Mesendoderm (in vitro differentiated cells): ENCODE results near the gene SPTLC3.

ENCODE experiments used
- DNase-seq: peaks from one replicate; pipeline ENCODE4 v3.0.0; 2013
- H2AK5ac ChIP-seq: 2 replicates; pipeline ENCODE4 v1.6.1; 2013; ENCODE audit warnings: low read length, inconsistent platforms
- H2BK120ac ChIP-seq: 2 replicates; pipeline ENCODE4 v1.6.1; 2013; ENCODE audit warnings: low read depth, mild to moderate bottlenecking, low read length, moderate library complexity, mixed read lengths
- H2BK15ac ChIP-seq: replicated peaks from 2 replicates; pipeline ENCODE4 v1.6.1; 2013; ENCODE audit warnings: low read depth, mild to moderate bottlenecking, moderate library complexity
- H2BK5ac ChIP-seq: 2 replicates; pipeline ENCODE4 v1.6.1; 2013; ENCODE audit warnings: low read length, inconsistent platforms
- H3K18ac ChIP-seq: 2 replicates; pipeline ENCODE4 v1.6.1; 2013; ENCODE audit warnings: mild to moderate bottlenecking, low read length, mixed read lengths
- H3K23ac ChIP-seq: one replicate; pipeline ENCODE4 v1.6.1; 2013; ENCODE audit warnings: low read length
- H3K27ac ChIP-seq: 2 replicates; pipeline ENCODE4 v1.5.1; 2013; ENCODE audit warnings: low read depth, mild to moderate bottlenecking, inconsistent platforms, low read length, moderate library complexity
- H3K27me3 ChIP-seq: 2 replicates; pipeline ENCODE4 v1.6.1; 2013; ENCODE audit warnings: low read length, control low read depth, mild to moderate bottlenecking, inconsistent platforms; ENCODE audit not compliant: insufficient read depth, poor library complexity
- H3K36me3 ChIP-seq: 2 replicates; pipeline ENCODE4 v1.6.1; 2013; ENCODE audit warnings: low read length, inconsistent platforms; ENCODE audit not compliant: control insufficient read depth, insufficient read depth
- H3K4ac ChIP-seq: one replicate; pipeline ENCODE4 v1.6.1; 2013; ENCODE audit warnings: low read depth, mild to moderate bottlenecking, low read length, moderate library complexity
- H3K4me1 ChIP-seq: 2 replicates; pipeline ENCODE4 v1.6.1; 2013; ENCODE audit warnings: low read depth, low read length, inconsistent platforms; ENCODE audit not compliant: control insufficient read depth
- H3K4me2 ChIP-seq: 2 replicates; pipeline ENCODE4 v1.6.1; 2013; ENCODE audit warnings: low read length
- H3K4me3 ChIP-seq: 2 replicates; pipeline ENCODE4 v1.5.1; 2013; ENCODE audit warnings: mild to moderate bottlenecking, low read length
- H3K56ac ChIP-seq: one replicate; pipeline ENCODE4 v1.6.1; 2013; ENCODE audit warnings: low read length
- H3K79me1 ChIP-seq: 2 replicates; pipeline ENCODE4 v1.6.1; 2013; ENCODE audit warnings: low read length, inconsistent platforms
- H3K79me2 ChIP-seq: 2 replicates; pipeline ENCODE4 v1.6.1; 2013; ENCODE audit warnings: mild to moderate bottlenecking, low read length; ENCODE audit not compliant: control insufficient read depth, insufficient read depth
- H3K9ac ChIP-seq: 2 replicates; pipeline ENCODE4 v1.6.1; 2013; ENCODE audit warnings: low read length, inconsistent platforms
- H4K5ac ChIP-seq: one replicate; pipeline ENCODE4 v1.6.1; 2013; ENCODE audit warnings: low read length
- H4K8ac ChIP-seq: one replicate; pipeline ENCODE4 v1.6.1; 2013; ENCODE audit warnings: low read depth, mild to moderate bottlenecking, control low read depth, low read length, moderate library complexity
- WGBS: extraction: QIAGEN DNeasy Blood & Tissue Kit; methylation state at CpG from one replicate; pipeline ENCODE4 v1.1.7; 2013; ENCODE audit warnings: low lambda C conversion rate, missing lambda C conversion rate; ENCODE audit not compliant: insufficient coverage; ENCODE audit errors: extremely low coverage; 5-methylcytosine and 5-hydroxymethylcytosine counted together

Gene SPTLC3

DNA sequence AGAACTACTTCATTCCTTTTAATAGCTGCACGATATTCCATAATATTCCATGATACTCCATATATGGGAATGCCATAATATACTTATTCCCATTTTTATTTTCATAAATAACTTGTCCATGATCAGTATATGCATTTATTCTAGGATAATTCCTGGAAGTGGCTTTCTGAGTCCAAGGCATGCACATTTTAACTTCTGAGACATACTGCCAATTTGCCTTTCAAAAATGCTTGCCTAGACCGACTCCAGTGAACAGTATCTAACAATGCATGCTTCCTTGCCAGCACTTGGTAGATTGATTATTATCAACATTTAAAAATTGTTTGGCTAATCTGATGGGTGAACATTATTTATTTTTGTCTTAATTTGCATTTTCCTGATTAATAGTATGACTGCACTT lies 54.0 kb downstream of the SPTLC3 start:
- WGBS = no CpG with 5 or more reads among the region's 2 CpGs
- no peak overlapping the region for H2BK5ac ChIP-seq

DNA sequence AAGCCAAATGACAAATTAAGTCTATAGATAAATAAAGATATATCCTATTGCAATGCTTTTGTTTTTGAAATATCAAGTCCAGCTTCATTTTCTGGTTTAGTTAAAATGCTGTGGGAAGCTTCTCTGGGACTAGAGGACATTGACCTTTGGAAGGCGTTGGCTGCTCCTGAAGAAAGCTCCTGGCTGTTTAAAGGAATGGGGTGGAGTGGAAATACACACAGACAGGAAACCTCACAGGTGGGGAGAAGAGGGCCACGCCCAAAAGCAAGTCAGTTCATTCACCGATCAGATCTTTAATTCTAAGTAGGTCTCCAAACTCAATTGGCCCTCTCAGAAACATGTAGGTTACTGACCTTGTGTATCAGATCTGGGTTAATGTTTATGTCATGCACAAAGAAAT lies 59.6 kb downstream of the SPTLC3 start:
- no peak overlapping the region for H3K18ac ChIP-seq
- no peak overlapping the region for H3K23ac ChIP-seq
- no peak overlapping the region for H2BK15ac ChIP-seq
- H2AK5ac ChIP-seq = no peak overlapping the region
- no peak overlapping the region for H2BK120ac ChIP-seq
- no peak overlapping the region for H3K4me3 ChIP-seq
- no peak for DNase-seq
- no peaks in the 10 kb centered on the region for H3K79me2 ChIP-seq
- no peak overlapping the region for H3K56ac ChIP-seq
- no peaks in the 10 kb centered on the region for H3K27me3 ChIP-seq
- no peaks in the 10 kb centered on the region for H3K79me1 ChIP-seq
- H4K5ac ChIP-seq = no peak overlapping the region
- H3K36me3 ChIP-seq = no peaks in the 10 kb centered on the region
- no peak overlapping the region for H3K4me2 ChIP-seq
- WGBS = no CpG with 5 or more reads among the region's 3 CpGs
- H3K4ac ChIP-seq = no peak overlapping the region
- no peak overlapping the region for H4K8ac ChIP-seq
- no peaks in the 10 kb centered on the region for H3K4me1 ChIP-seq
- no peak overlapping the region for H2BK5ac ChIP-seq
- no peak overlapping the region for H3K9ac ChIP-seq
- H3K27ac ChIP-seq = no peak overlapping the region

More for the DNA sequence above, 54.0 kb downstream of the SPTLC3 start:
- Histone ChIP-seq H3K4me2 (no peak overlapping the region), H3K56ac (no peak overlapping the region), H3K23ac (no peak overlapping the region), H3K27ac (no peak overlapping the region), H4K5ac (no peak overlapping the region), H2BK15ac (no peak overlapping the region), H3K27me3 (no peaks in the 10 kb centered on the region), H3K79me1 (no peaks in the 10 kb centered on the region), H4K8ac (no peak overlapping the region), H2AK5ac (no peak overlapping the region), H3K4me3 (no peak overlapping the region), H3K36me3 (no peaks in the 10 kb centered on the region), H3K79me2 (no peaks in the 10 kb centered on the region), H3K4ac (no peak overlapping the region), H3K18ac (no peak overlapping the region), H3K9ac (no peak overlapping the region), H3K4me1 (no peaks in the 10 kb centered on the region), H2BK120ac (no peak overlapping the region)
- no peak for DNase-seq

DNA sequence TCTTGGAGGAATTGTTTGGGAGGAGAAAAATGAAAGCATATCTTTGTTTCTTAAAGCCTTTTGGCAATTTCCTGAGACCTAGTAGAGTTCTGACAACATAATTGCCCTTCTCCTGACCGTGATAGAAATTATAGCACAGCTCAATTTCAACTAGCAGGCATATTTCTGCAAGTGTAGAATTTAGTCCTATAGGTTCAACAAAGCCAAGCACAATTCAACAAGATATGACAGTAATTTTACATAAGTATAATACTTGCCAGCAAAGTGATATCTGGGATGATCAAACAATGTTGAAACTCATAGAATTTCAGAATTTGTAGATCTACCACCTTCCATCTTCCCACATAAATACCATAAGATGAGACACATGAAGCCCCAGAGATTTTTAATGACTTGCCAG lies 73.1 kb downstream of the SPTLC3 start:
- H2BK120ac ChIP-seq = no peak overlapping the region
- H3K56ac ChIP-seq = no peak overlapping the region
- no peak overlapping the region for H3K4me3 ChIP-seq
- no peaks in the 10 kb centered on the region for H3K27me3 ChIP-seq
- no peak overlapping the region for H2AK5ac ChIP-seq
- H3K79me1 ChIP-seq = no peaks in the 10 kb centered on the region
- no peak overlapping the region for H3K9ac ChIP-seq
- no peak overlapping the region for H3K4ac ChIP-seq
- H3K4me1 ChIP-seq = no peaks in the 10 kb centered on the region
- no peak overlapping the region for H2BK5ac ChIP-seq
- DNase-seq = no peak
- WGBS = no CpG with 5 or more reads among the region's 1 CpG
- no peak overlapping the region for H2BK15ac ChIP-seq
- H3K18ac ChIP-seq = no peak overlapping the region
- no peaks in the 10 kb centered on the region for H3K79me2 ChIP-seq
- H3K4me2 ChIP-seq = no peak overlapping the region
- H3K27ac ChIP-seq = no peak overlapping the region
- no peak overlapping the region for H3K23ac ChIP-seq
- no peak overlapping the region for H4K8ac ChIP-seq
- no peaks in the 10 kb centered on the region for H3K36me3 ChIP-seq
- no peak overlapping the region for H4K5ac ChIP-seq

DNA sequence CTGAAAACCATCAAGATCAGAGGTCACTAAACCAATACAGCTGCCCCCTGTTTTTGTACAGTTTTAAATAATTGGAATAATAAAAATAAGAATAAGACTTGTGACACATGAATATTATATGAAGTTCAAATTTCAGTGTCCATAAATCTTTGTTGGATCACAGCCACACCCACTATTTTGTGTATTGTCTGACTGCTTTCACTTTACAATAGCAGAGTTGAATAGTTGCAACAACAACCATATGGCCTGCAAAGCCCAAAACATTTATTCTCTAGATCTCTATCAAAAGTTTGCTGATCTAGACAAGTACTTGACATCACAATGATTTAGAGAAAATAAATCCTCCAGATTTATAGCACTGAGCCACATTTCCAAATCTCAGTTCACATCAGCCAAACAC lies 73.6 kb downstream of the SPTLC3 start:
- Histone ChIP-seq H3K27me3 (no peaks in the 10 kb centered on the region), H3K36me3 (no peaks in the 10 kb centered on the region), H4K8ac (no peak overlapping the region), H3K4me1 (no peaks in the 10 kb centered on the region), H2BK120ac (no peak overlapping the region), H2AK5ac (no peak overlapping the region), H3K4ac (no peak overlapping the region), H3K9ac (no peak overlapping the region), H4K5ac (no peak overlapping the region), H3K4me2 (no peak overlapping the region), H3K27ac (no peak overlapping the region), H2BK15ac (no peak overlapping the region), H3K4me3 (no peak overlapping the region), H3K79me2 (no peaks in the 10 kb centered on the region), H3K23ac (no peak overlapping the region), H3K18ac (no peak overlapping the region), H3K56ac (no peak overlapping the region), H2BK5ac (no peak overlapping the region), H3K79me1 (no peaks in the 10 kb centered on the region)
- DNase-seq = no peak

DNA sequence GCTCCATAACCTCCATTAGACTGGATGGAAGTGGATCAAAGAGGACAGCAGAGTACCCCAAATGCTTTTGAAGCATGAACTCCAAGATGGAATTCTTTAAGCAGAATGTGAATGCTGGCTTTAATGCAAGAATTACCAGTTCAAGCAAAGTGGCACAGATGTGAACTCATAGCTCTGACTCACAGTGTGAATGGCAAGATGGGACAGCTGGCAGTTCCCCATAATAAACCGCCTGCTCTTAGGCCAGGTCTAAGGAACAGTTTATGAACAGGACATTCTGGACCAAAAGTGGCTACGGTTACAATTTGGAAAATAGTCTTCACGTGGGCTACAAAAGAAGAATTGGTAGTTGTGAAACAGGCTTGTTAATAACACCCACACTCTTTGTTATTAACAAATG lies 76.5 kb downstream of the SPTLC3 start:
- H3K4me1 ChIP-seq = no peaks in the 10 kb centered on the region
- H3K79me1 ChIP-seq = no peaks in the 10 kb centered on the region
- H2BK5ac ChIP-seq = no peak overlapping the region
- H2BK120ac ChIP-seq = no peak overlapping the region
- H4K5ac ChIP-seq = no peak overlapping the region
- no peak overlapping the region for H3K9ac ChIP-seq
- no peaks in the 10 kb centered on the region for H3K36me3 ChIP-seq
- no peak for DNase-seq
- no peak overlapping the region for H3K4me3 ChIP-seq
- WGBS = no CpG with 5 or more reads among the region's 3 CpGs
- H3K18ac ChIP-seq = no peak overlapping the region
- H3K27ac ChIP-seq = no peak overlapping the region
- no peak overlapping the region for H2BK15ac ChIP-seq
- no peak overlapping the region for H2AK5ac ChIP-seq
- H3K4ac ChIP-seq = no peak overlapping the region
- H3K23ac ChIP-seq = no peak overlapping the region
- no peaks in the 10 kb centered on the region for H3K27me3 ChIP-seq
- H3K4me2 ChIP-seq = no peak overlapping the region
- H3K79me2 ChIP-seq = no peaks in the 10 kb centered on the region
- H4K8ac ChIP-seq = no peak overlapping the region
- H3K56ac ChIP-seq = no peak overlapping the region

DNA sequence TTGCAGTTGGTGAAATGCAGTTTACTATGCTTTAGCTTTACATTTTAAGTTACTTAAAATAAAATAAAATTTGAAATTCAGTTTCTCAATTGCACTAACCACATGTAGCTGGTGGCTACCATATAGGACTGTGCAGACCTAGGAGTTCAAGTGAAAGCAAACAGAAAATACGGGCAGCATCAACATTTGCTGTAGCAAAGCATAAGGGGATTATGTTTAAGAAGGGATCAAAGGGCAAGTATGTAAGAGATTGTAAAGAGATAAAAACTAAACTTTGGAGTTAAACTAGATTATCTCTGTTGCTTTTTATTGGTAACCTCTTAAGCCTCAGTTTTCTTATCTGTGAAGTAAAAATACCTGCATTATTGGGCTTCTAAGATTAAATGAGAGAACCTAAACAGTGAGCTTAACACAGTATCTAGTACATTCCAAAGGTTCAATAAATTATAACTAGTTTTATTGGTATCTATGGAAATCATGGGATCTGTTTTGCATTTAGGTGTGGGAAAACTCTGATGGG lies 81.2 kb downstream of the SPTLC3 start:
- H3K4me1 ChIP-seq = no peaks in the 10 kb centered on the region
- no peak overlapping the region for H4K8ac ChIP-seq
- H3K4ac ChIP-seq = no peak overlapping the region
- H3K18ac ChIP-seq = no peak overlapping the region
- H3K27me3 ChIP-seq = no peaks in the 10 kb centered on the region
- no peak overlapping the region for H3K23ac ChIP-seq
- H3K79me2 ChIP-seq = no peaks in the 10 kb centered on the region
- H2BK120ac ChIP-seq = no peak overlapping the region
- H3K79me1 ChIP-seq = no peaks in the 10 kb centered on the region
- no peak overlapping the region for H3K56ac ChIP-seq
- H3K4me2 ChIP-seq = no peak overlapping the region
- no peak overlapping the region for H2BK15ac ChIP-seq
- peak; percentile 11 for DNase-seq
- no CpG with 5 or more reads among the region's 1 CpG for WGBS
- no peak overlapping the region for H3K4me3 ChIP-seq
- no peak overlapping the region for H2AK5ac ChIP-seq
- H3K9ac ChIP-seq = no peak overlapping the region
- no peak overlapping the region for H2BK5ac ChIP-seq
- no peaks in the 10 kb centered on the region for H3K36me3 ChIP-seq
- H3K27ac ChIP-seq = no peak overlapping the region
- H4K5ac ChIP-seq = no peak overlapping the region
